RWPE2 (cell line): ENCODE measurements around the gene OSM.
"Not testable (repeated sequence)": the region's sequence is repeated elsewhere in the genome, so short reads cannot be mapped to it uniquely, and the experiment has no call there.

ENCODE experiments used
- ATAC-seq: fragments of 200-7000 bp; cut with Tn5 transposase; 3 replicates; pipeline ENCODE4 v1.9.1; 2021; ENCODE audit warnings: low read depth
- DNase-seq: peaks from one replicate; pipeline ENCODE4 v3.0.0-alpha.2; 2020; ENCODE audit warnings: low spot score
- H3K27ac ChIP-seq: fragments of 450-650 bp; 2 replicates; pipeline ENCODE4 v1.5.1; 2017; ENCODE audit warnings: mild to moderate bottlenecking; ENCODE audit not compliant: poor library complexity, severe bottlenecking
- H3K27me3 ChIP-seq: fragments of 250-450 bp; sonication (Bioruptor Pico); 2 replicates; pipeline ENCODE4 v1.5.1; 2021; ENCODE audit warnings: mild to moderate bottlenecking, moderate library complexity; ENCODE audit not compliant: insufficient read depth, poor library complexity, severe bottlenecking
- H3K36me3 ChIP-seq: fragments of 250-450 bp; sonication (Bioruptor Pico); 2 replicates; pipeline ENCODE4 v1.5.1; 2020; ENCODE audit warnings: low read depth, mild to moderate bottlenecking, moderate library complexity
- H3K4me1 ChIP-seq: fragments of 250-450 bp; sonication (Bioruptor Pico); 2 replicates; pipeline ENCODE4 v1.5.1; 2021; ENCODE audit warnings: mild to moderate bottlenecking, moderate library complexity; ENCODE audit not compliant: insufficient read depth, poor library complexity, severe bottlenecking
- H3K4me3 ChIP-seq: fragments of 250-450 bp; sonication (Bioruptor Pico); 2 replicates; pipeline ENCODE4 v1.5.1; 2021; ENCODE audit warnings: mild to moderate bottlenecking, moderate library complexity; ENCODE audit not compliant: severe bottlenecking
- H3K9me3 ChIP-seq: fragments of 250-450 bp; sonication (Bioruptor Pico); 2 replicates; pipeline ENCODE4 v1.5.1; 2021; ENCODE audit warnings: mild to moderate bottlenecking, moderate library complexity; ENCODE audit not compliant: severe bottlenecking
- TF ChIP-seq, protein P1 (sequence below): fragments of 450-650 bp; IDR thresholded peaks from one replicate; pipeline ENCODE4 v1.5.1; 2017; ENCODE audit warnings: mild to moderate bottlenecking, moderate library complexity; ENCODE audit not compliant: poor library complexity, severe bottlenecking

OSM gene

GRCh38 chr22:30216710-30217109 is 49.9 kb downstream of the OSM start:
- no peak overlapping the region for H3K4me3 ChIP-seq
- H3K4me1 ChIP-seq, result peaks cover 11% of the 10 kb centered on the region
- no peaks in the 10 kb centered on the region for H3K9me3 ChIP-seq
- ATAC-seq (no peak), DNase-seq (no peak)
- no peaks in the 10 kb centered on the region for H3K27me3 ChIP-seq
- TF ChIP-seq, protein P1, sequence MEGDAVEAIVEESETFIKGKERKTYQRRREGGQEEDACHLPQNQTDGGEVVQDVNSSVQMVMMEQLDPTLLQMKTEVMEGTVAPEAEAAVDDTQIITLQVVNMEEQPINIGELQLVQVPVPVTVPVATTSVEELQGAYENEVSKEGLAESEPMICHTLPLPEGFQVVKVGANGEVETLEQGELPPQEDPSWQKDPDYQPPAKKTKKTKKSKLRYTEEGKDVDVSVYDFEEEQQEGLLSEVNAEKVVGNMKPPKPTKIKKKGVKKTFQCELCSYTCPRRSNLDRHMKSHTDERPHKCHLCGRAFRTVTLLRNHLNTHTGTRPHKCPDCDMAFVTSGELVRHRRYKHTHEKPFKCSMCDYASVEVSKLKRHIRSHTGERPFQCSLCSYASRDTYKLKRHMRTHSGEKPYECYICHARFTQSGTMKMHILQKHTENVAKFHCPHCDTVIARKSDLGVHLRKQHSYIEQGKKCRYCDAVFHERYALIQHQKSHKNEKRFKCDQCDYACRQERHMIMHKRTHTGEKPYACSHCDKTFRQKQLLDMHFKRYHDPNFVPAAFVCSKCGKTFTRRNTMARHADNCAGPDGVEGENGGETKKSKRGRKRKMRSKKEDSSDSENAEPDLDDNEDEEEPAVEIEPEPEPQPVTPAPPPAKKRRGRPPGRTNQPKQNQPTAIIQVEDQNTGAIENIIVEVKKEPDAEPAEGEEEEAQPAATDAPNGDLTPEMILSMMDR, result no peak
- H3K27ac ChIP-seq, result no peak overlapping the region
- no peaks in the 10 kb centered on the region for H3K36me3 ChIP-seq

DNA sequence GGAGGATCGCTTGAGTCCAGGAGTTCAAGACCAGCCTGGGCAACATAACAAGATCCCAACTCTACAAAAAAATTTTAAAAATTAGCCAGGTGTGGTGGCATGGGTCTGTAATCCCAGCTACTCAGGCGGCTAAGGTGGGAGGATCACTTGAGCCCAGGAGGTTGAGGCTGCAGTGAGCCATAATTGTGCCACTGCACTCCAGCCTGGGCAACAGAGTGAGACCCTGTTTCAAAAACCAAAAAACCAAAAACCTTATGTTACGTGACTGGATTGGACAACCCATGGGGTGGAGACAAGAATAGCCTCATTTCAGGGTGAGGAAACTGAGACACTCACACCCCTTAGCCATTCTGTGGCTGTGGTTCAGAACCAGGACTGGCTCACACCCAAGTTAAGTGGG is 50.4 kb downstream of the OSM start:
- H3K36me3 ChIP-seq, H3K27me3 ChIP-seq, ATAC-seq, DNase-seq, H3K9me3 ChIP-seq, H3K4me3 ChIP-seq, H3K27ac ChIP-seq: not testable (repeated sequence)
- peaks cover 11% of the 10 kb centered on the region for H3K4me1 ChIP-seq

GRCh38 chr22:30214703-30215407 is 51.8 kb downstream of the OSM start:
- TF ChIP-seq, protein P1, result no peak
- H3K4me3 ChIP-seq, result no peak overlapping the region
- DNase-seq, result no peak

GRCh38 chr22:30212996-30213441 is 53.6 kb downstream of the OSM start:
- H3K27ac ChIP-seq, result peak overlapping the region; percentile 76
- TF ChIP-seq, protein P1, result no peak
- H3K4me1 ChIP-seq, result peaks cover 32% of the 10 kb centered on the region
- H3K36me3 ChIP-seq, result no peaks in the 10 kb centered on the region
- DNase-seq, result no peak
- H3K9me3 ChIP-seq, result no peaks in the 10 kb centered on the region
- H3K27me3 ChIP-seq, result no peaks in the 10 kb centered on the region
- H3K4me3 ChIP-seq, result no peak overlapping the region
- peak; percentile 15; the same call in 2 of the 3 replicates for ATAC-seq

More at GRCh38 chr22:30214703-30215407, 51.8 kb downstream of the OSM start:
- H3K36me3 ChIP-seq, result no peaks in the 10 kb centered on the region
- ATAC-seq, result no peak
- no peaks in the 10 kb centered on the region for H3K9me3 ChIP-seq
- peaks cover 23% of the 10 kb centered on the region for H3K4me1 ChIP-seq
- no peaks in the 10 kb centered on the region for H3K27me3 ChIP-seq
- no peak overlapping the region for H3K27ac ChIP-seq
